Medulla oblongata (tissue), 1 donor: ENCODE measurements around the gene CACNA1A.

Experiments
- DNase-seq: peaks from one replicate; pipeline ENCODE4 v3.0.0-alpha.2; 2015; ENCODE audit errors: extremely low spot score

The CACNA1A gene

DNA sequence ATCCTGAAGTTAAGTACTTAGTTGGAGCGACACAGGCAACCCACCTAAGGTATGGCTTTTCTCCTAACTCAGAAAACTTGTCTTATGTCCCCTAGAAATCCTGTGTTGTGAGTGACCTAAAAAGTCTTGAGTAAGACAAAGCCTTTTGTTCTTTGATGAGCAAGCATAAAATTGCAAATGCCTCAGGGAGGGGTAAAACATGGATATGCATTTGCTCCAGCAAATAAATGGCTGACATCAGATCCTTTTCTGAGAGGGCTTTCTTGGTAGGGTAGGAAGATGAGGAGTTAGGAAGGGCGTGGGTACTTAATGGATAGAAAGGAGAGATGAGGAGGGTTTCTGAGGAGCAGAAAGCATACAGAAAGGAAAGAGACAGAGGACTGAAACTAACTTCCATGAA lies 192.4 kb downstream of the CACNA1A start:
- DNase-seq = no peak

DNA sequence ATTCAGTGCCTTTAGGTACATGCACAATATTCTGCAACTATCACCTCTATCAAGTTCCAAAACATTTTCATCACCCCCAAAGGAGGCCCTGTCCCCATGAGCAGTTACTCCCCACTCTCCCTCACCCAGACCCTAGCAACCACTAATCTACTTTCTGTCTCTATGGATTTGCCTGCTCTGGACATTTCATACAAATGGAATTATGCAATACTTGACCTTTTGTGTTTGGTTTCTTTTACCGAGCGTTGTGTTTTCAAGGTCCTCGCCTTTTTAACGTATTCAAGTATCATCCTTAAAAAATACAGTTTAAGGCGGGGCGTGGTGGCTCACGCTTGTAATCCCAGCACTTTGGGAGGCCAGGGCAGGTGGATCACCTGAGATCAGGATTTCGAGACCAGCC lies 196.4 kb downstream of the CACNA1A start:
- no peak for DNase-seq

DNA sequence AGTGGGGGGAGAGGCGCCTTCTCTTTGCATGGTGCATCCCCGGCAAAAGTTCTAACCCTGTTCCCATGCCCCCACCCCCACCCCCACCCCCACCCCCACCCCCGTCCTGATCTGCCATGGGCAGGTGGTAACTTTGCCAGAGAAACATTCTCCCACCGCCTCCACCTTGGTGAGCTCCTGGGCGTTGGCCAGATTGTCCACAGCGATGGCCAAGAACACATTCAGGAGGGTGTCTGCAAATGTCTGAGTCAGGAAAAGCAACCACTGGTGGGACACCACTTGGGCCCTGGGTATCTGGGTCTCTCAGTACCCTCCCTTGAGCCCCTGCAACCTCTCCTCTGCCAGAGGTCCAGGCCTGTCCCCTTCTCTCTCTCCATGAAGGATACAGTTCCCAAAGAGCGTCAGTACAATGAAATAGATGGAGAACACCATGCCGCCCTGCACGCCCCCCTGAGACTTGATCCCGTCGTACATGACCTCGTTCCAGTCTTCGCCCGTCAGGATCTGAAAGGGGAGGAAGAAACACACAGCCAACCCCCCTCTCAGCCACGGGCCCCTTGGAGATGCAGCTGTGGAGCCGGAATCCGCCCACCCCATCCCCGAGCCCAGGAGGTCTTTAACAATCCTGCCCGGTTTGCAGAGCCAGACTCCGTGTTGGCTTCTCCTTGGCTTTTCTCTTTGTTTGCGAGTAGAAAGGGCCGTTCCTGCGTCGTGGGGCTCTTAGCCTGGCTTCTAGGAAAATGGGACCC lies 202.7 kb downstream of the CACNA1A start:
- DNase-seq = no peak

DNA sequence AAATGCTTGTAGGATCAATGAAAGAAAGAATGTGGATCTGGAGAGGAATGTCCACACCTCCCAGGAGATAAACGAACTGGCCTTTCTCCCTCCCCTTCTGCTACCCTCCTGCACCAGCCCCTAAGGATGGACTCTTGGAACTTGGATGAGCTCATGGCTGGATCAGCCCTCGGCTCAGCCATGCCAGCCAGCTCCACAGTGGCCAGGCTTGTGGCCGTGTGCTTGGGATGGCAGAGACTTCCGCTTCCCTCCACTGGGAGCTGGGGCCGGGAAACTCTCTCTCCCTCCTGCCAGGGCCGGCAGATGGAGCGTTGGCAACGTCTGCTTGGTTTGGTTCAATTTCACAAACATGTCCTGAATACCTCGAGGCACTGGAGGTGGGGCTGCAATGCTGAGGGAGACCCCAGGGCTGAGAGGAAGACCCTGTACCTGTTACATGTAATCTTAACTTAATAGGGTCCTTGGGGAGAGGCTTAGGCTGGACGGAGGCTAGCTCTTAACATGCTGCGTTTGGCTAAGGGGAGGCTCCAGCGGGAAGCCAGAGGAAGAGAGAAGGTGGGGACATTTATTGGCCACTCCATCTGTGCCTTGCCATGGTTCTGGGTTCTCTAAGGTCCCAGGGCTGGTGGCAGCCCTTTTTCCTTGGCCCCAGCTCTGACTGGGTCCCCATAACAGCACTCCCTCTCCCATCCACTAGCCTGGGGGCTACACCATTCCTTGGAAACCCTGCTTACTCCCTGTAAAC lies 203.6 kb downstream of the CACNA1A start:
- DNase-seq = no peak

DNA sequence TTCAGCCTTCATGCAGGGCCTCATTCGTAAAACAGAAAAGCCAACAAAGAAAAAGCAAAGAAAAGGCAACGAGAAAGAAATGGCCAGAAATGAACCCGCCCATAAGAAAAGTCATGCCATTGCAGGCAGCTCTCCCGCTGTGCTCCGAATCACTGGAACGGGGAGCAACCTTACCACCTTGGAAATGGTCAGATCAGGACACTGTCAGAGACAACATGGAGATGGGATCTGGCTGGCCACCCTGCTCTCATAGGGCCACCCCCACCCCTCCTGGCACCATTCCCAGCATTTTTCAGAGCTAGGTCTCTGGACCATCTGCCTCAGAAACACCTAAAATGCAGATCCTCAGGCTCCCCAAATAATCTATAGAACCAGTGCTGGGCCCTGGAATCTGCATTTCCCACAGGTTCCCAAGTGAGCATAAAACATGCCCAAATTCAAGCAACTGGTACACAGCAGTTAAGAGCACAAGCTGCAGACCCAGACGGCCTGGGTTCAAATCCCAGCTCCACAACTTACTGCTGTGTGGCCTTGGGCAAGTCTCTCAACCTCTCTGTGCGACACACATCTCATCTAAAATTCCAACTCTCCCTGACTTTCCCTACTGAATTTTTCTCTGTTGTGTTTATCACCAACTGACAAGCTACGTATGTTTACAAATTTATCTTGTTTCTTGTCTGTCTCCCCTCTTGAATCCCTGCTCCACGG lies 204.5 kb downstream of the CACNA1A start:
- no peak for DNase-seq

DNA sequence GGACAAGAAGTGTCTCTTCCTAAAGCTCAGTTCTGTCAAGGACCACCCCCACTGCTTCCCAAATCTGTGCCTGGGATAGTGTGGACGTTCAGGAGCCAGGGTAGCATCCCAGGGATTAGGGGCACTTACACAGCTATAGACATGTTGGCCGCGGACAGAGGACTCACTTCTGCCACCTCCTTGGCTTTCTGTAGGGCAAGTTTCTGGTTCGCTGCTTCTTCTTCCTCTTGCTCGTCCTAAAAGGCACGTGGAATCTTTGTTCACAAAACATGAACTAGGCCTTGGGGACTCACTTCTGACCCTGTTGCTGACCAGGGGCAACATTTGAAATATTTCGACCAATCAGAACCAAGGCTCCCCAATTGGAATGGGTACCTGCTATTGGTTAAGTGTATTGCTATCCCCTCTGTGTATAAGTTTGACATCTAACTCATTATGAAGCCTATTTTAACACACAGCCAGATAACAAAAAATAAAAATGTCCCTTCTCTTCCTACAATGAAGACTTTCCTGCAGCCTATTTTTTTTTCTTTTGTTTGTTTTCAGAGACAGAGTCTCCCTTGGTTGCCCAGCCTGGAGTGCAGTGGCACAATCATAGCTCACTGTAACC lies 205.8 kb downstream of the CACNA1A start:
- DNase-seq = peak; percentile 43

DNA sequence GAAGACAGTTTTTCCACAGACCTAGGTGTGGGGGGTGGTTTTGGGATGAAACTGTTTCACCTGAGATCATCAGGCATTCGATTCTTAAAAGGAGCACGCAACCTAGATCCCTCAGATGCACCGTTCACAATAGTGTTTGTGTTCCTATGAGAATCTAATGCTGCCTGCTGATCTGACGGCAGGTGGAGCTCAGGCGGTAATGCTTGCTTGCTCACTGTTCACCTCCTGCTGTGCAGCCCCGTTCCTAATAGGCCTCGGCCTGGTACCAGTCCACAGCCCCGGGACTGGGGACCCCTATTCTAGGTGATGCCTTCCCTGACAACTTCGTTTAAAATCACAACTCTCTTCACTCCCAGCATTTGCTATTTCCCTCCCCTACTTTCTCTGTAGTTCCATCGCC lies 206.4 kb downstream of the CACNA1A start:
- no peak for DNase-seq

DNA sequence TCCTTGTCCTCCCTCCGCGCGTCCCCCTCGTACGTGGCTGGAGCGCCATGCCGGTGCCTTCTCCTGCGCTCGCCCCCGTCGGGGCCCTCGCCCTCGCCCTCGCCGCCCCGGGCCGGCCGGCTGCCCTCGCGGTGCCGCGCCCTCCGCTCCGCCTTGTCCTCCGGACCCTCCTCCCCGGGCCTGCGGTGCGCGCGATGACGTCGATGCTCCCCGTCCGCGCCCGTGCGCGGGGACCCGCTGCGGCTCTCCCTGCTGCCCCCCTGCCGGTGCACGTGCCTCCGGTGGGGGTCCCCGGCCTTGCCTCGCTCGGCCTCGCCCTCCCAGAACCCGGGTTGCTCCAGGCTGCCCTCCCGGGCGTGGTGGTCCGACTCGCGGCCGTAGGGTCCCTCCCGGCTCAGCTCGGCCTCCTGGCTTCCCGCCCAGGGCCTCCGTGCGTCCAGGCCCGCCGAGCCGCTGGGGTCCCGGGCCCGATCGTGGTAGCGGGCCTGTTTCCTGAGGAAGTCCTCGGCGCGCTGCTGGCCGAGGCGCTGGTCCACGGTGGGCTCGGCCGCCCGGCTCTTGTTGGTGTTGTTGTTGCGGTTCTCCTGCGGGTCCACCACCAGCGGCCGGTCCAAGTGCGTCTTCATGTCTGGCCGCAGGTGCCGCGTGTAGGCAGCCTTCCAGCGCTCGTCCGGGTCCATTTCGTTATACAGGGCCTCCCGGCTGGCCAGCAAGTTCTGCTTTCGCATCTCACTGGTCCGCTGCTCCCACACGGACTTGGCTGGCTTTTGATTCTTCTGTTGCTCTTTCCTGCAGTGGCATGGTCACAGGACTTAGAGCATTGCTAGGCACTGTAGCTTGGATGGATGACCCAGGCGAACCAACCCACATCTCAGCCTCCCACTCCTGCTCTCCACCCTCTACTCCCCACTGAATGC lies 207.5 kb downstream of the CACNA1A start:
- DNase-seq = peak; percentile 36

DNA sequence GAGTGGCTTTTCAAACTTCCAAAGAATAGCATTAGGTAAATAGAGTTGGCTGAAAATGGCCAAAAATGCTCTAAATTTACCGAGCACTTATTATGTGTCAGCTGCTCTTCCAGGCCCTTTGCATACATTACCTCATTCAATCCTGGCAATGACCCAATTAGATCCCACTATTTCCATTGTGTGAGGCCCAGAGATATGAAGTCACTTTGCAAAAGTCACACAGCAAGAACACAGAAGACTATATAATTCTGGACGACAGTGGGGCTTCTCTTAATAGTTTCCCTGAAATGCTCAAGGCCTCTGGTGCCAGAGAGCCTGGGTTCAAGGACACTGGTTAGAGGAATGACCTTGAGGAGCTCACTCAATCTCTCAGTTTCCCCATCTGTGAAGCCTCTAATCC lies 209.3 kb downstream of the CACNA1A start:
- no peak for DNase-seq

DNA sequence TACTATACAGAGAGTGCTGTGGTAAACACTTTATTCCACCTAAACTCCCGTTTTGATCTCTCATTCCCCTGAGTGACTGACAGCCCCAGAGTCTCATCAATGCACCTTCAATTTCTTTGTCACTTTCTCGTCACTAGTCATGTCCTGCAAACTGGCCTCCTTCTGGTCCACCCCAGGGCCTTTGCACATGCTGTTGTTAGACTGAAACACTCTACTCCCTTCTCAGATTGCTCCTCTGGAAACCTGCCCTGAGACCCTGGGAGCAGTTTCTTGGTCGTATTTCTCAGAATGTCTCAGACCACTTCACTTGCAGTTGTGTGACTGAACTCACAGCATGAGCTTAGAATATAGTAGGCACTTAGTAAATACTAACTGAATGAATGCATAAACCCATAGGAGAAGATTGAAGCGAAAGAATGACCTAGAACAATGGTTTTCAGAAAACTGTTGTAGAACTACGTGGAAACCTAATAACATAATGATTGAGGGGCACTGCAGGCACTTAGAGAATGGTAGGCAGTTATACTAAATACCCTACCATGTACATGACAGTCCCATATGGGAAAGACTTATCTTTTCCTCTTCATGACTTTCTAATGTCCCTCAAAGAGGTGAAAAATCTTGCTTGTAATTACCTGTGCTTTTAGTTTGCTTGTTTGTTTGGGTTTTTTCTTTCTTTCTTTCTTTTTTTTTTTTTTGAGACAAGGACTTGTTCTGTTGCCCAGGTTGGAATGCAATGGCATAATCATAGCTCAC lies 211.3 kb downstream of the CACNA1A start:
- no peak for DNase-seq

DNA sequence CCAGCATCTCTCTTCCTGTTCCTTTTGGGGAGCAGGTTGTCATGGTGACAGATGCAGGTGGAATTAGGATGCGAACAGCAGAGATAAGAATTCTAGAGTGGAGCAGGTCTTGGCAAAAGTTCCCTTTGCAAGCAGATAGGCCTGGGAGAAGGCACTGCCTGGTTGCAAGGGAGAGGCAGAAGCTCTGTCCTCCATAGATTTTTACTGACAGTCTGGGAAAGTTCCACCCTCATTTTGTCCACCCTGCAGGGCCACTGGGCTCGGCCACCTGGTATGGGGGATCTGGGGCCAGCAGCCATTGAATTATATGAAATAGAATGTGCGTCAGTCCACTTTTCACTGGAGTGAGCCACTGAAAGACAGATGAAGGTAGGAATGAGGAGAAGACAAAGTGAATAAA lies 214.4 kb downstream of the CACNA1A start:
- no peak for DNase-seq

DNA sequence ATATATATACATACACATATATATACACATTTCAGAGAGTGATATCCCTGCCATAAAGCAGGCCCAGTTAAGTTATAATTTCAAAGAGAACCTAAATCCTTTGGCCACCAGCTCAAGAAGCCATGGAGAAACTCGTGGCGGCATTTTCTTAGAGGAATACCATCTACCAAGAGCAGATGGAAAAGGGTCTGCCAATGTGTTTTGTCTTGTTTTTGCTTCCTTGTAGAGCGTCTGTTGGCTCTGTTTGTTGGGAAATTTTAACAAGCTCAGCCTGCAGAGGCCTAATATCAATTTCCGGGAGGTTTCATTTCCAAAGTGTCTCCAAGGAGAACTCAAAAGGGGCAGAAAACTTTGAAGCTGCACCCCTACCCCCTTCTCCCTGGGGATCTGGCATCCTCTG lies 215.5 kb downstream of the CACNA1A start:
- no peak for DNase-seq

DNA sequence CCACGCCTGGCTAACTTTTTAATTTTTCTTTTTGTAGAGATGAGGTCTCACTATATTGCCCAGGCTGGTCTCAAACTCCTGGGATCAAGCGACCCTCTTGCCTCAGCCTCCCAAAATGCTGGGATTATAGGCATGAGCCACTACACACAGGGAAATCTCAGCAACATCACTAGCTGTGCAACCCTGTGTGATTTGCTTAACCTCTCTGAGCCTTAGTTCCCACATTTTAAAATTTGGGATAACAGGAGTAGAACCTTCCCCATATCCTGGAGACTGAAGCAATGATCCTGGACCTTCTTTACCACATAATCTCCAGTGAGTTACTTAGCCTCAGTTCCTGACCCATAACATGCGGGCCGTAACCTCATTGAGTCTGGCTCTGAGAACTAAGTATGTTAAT lies 217.0 kb downstream of the CACNA1A start:
- DNase-seq = no peak

DNA sequence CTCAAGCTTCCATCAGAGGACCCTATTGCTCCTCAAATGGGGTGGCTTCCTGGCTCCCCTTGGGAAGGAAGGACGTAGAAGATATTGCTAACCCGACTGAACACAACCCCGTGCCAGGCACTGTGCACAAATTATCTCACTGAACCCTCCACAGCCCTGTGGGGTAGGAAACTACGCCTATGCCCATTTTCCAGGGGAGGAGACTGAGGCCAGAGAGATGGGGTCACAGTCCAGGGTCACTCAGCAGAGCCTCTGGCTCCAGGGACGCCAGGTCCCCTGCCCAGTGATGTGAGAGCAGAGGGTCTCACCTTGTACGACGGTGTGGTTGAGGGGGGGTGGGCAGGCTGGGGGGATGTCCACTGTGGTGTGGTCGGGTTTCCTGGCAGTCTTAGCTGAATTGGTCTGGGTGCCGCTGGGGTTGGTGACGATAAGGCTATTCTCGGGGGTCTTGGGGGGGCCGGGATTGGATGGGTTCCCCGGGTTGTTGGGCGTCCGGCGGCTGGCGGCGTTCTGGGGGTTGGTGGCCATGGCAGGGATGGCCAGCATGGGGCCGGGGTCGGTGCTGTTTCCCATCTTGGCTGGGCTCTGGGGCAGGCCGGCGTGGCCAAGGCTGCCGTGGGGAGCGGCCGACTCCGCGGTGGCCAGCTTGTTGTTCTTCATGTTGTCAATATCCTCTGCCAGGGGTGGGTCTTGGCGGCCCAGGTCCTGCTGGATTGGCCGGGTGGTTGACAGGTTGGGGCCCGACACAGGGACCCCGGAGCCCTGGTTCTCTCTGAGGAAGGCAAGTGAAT lies 219.9 kb downstream of the CACNA1A start:
- no peak for DNase-seq

DNA sequence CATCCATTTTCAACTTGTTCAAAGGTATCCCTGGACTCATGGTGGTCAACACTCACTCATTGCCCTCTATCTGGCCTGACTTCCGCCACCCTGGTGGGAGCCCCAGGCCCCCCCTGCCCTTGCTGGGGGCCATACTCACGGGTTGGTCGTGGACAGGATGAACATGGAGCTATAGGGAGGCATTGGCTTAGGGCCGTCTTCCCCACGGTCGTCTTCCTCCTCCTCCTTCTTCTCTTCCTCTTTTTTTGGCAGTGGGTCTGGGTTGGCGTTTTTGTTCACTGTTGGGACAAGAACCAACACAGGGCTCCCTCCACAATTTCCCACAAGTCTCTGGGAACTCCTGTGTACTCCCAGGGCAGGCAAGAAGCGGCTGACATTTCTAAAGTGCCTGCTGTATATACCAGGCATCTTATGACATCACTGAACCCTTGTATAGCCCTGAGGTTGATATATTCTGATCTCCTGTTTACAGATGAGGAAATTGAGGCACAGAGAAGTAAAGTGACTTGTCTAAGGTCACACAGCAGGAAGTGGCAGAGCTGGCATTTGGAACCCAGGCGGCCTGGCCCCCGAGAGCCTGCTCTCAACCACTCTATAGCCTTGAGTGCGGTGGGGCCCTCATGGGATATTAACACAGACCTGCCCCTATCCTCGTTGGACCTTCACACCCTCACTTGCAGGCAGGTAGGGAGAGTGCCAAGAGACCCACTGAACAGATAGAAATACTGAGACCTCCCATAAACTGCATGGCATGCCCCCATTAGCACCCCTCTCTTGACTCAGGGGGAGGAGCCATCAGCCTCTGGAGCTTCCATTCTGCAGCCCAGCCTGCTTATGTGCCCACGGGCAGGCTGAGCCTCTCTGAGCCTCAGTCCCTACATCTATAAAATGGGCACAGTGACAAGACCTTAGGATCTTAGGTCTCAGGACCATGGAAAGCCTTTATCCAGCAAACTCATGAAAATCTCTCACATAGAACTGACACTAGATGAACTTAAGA lies 221.1 kb downstream of the CACNA1A start:
- peak; percentile 8 for DNase-seq

DNA sequence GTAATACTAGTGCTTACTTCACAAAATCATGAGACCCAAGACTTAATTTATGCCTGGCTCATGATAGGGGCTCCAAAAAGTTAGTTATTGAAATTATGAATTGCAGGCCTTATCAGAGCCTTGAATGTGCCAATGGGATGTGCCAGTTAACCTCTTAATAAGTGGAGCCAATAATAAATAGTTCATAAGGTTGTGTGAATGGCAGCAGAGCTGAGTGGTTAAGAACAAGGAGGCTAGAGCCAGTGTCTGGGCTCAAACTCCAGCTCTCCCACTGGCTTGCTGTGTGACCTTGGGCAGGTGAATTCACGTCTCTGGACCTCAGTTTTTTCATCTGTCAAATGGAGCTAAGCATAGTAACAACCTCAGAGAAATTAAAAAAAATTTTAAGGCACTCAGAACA lies 222.4 kb downstream of the CACNA1A start:
- DNase-seq = no peak

DNA sequence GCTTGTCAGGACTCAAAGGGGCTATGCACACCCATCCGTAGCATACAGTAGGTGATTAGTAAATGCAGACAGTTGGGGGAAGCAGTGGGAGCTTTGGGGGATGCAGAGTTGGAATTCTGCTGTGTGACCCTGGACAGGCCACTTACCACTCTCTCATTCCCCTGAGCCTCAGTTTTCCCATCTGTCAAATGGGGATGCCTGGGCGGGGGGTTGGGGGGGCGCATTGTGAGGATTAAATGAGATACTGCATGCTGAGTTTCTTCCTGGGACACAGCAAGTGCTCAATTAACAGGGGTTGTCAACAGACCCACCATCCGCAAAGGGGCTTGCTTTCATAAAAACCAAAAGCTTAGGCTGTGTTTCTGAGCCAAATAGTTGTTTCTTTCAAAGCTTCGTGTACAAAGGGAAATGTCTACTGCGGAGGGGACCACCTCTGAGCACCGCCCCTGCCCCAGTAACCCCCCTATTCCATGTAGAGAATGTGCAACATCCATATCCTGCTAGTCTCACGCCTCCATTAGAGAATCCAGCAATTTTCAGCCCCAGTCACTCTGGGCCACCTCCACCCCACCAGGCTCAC lies 223.7 kb downstream of the CACNA1A start:
- no peak for DNase-seq
